GM12873 (cell line): ENCODE measurements around the gene NXPE3.

ENCODE experiments used
- TF ChIP-seq, protein P1 (sequence below): IDR thresholded peaks from 2 replicates; pipeline ENCODE4 v1.5.1; 2012; ENCODE audit warnings: low read depth, mild to moderate bottlenecking, moderate library complexity, low read length, control low read depth; ENCODE audit not compliant: insufficient read depth; ENCODE audit errors: missing control alignments

NXPE3 gene

DNA sequence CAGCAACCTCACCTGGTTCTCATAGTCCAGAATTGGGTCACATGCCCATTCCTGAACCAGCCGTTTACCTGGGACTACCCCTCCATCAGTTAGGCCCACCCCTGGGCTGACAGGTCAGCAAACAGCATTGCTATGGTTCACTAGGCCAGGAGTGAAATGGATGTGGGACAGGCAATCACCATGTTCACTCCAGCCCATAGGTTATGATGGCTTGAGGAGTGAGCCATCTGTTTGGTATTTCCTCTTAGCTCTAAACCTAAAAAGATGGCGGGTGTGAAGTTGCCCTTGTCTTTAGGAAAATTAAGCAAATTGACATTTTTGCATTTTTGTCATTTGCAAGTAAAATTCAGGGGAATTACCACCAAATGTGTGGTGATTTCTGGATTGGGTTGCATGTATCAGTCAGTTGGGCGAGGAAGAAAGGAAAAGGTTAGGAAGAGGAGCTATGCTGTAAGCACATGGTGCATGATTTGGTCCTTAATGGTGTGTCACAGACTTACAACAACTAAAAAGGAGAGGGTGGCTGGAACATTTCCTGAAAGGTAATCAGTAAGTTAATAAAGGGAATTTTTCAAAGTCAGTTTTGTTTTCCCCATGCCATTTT, 17.2 kb downstream of the NXPE3 start:
- TF ChIP-seq, protein P1, sequence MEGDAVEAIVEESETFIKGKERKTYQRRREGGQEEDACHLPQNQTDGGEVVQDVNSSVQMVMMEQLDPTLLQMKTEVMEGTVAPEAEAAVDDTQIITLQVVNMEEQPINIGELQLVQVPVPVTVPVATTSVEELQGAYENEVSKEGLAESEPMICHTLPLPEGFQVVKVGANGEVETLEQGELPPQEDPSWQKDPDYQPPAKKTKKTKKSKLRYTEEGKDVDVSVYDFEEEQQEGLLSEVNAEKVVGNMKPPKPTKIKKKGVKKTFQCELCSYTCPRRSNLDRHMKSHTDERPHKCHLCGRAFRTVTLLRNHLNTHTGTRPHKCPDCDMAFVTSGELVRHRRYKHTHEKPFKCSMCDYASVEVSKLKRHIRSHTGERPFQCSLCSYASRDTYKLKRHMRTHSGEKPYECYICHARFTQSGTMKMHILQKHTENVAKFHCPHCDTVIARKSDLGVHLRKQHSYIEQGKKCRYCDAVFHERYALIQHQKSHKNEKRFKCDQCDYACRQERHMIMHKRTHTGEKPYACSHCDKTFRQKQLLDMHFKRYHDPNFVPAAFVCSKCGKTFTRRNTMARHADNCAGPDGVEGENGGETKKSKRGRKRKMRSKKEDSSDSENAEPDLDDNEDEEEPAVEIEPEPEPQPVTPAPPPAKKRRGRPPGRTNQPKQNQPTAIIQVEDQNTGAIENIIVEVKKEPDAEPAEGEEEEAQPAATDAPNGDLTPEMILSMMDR, result no peak

DNA sequence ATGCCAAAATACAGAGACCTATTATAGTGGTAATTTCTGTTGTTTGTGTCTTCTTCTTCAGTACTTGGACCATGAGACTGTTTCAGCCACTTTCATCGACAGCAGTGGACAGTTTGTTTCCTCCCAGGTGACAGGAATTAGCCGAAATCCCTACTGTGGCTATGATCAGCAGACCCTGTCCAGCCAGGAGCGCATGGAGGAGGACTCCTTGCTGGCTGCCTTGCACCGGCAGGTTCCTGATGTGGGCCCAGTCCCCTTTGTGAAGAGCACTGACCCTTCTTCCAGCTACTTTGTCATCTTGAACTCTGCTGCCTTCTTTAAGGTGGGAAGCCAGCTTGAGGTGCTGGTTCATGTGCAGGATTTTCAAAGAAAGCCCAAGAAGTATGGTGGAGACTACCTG, 22.2 kb downstream of the NXPE3 start:
- TF ChIP-seq, protein P1, result no peak

DNA sequence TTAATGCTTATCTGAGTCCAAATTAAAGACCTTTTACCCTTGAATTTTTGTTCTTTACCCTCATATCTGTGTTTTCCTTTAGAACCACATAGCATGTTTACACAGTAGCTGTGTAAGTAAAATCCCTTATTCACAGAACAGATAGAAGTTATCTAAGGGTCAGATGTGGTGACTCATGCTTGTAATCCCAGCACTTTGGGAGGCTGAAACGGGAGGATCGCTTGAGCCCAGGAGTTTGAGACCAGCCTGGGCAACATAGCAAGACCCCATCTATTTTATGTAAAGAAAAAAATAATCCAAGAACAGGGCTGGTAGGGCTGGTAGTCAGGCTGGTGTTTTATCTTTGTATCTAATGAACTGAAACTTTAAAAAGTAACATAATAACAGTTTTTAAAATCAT, 23.2 kb downstream of the NXPE3 start:
- TF ChIP-seq, protein P1, result no peak

DNA sequence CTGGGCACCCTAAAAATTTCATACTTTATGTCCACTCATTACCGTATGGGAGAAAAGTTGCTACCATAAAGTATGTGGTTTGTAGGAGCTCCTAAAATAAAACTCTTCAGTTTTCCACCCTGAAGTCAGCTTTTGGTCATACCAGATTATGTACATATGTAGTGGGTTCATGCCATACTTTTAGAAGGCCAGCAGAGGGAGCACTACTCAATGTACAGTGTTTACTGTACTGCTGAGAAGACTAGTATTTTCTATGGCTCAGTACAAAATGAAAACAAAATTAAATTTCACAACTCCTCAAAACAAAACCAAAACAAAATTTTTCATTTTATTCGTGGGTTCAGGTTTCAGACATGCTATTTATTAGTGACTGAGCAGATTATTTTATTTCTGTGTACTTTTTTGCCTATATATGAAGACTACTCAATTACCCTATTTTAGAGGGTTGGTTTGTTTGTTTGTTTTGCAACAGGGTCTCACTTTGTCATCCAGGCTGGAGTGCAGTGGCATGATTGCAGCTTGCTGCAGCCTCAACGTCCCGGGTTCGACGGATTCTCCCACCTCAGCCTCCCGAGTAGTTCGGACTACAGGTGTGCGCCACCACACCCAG, 24.3 kb downstream of the NXPE3 start:
- TF ChIP-seq, protein P1, result peak; percentile 76

DNA sequence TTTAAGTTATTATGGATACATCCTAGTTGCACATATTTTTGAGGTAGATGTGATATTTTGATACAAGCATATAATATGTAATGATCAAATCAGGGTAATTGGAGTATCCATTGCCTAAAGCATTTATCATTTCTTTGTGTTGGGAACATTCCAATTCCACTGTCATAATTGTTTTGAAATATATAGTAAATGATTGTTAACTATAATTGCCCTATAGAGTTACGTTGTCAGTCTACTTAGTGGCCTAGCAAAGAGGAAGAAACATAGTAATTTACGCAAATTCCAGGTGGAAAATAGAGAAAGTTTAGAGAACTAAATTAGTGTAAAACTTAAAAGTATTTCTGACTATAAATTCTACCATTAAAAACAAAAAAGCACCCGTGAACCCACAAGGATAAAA, 24.9 kb downstream of the NXPE3 start:
- TF ChIP-seq, protein P1, result no peak

DNA sequence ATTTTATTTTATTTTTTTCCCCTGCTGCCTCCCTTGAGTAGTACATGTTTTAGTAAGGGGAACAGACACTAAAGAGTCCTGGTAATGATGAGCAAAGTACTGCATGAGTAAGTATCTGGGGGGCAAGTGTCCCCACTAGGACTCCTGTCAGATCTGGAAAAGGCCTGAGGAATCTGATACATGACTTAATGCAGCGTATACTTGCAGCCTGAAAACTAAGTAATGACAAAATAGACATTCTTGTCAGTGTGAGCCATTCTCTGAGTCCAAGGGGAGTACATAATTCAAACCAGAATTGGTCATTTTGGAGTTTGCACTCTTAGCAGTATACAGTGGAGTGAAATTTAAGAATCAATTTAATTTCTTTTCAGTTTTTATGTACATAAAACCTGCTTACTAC, 27.5 kb downstream of the NXPE3 start:
- TF ChIP-seq, protein P1, result no peak

DNA sequence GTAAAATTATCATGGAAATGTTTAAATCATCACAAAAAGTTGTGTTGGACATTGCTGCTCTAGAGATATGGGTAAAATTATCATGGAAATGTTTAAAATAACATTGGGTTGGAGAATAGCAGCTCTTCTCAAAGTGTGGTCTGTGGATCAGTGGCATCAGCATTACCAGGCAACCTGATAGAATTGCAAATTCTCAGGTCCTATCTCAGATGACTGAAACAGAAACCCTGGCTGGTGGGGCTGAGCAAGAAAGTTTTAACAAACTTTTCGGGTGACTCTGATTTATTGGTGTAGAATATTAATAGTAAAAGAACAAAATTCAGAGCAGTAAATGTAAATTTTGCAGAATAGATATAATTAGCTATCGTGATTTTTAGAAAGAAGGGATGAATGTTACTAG, 28.9 kb downstream of the NXPE3 start:
- TF ChIP-seq, protein P1, result no peak
